HepG2 (cell line): ENCODE measurements around the gene KRTAP12-2.

Experiments used
- AFF4 ChIP-seq: sonication (generic); formaldehyde crosslinking; IDR thresholded peaks from 2 replicates; pipeline ENCODE4 v1.4.0; 2020; ENCODE audit warnings: missing genetic modification reagents
- CTCF ChIP-seq: sonication (generic); formaldehyde crosslinking; IDR thresholded peaks from 2 replicates; pipeline ENCODE4 v1.5.0; 2020; ENCODE audit warnings: mild to moderate bottlenecking, missing genetic modification reagents, moderate library complexity
- POLR2G ChIP-seq: fragments of 200-400 bp; formaldehyde crosslinking; IDR thresholded peaks from 2 replicates; pipeline ENCODE4 v1.6.1; 2018; ENCODE audit warnings: mild to moderate bottlenecking, low read depth, low read length, moderate library complexity
- PRDM15 ChIP-seq: sonication (generic); formaldehyde crosslinking; IDR thresholded peaks from 2 replicates; pipeline ENCODE4 v1.4.0; 2020; ENCODE audit warnings: missing genetic modification reagents
- RAD51 ChIP-seq: fragments of 450-650 bp; IDR thresholded peaks from 2 replicates; pipeline ENCODE4 v1.6.1; 2016; ENCODE audit warnings: borderline replicate concordance
- SP4 ChIP-seq: sonication (generic); formaldehyde crosslinking; IDR thresholded peaks from 2 replicates; pipeline ENCODE4 v1.8.1; 2023; ENCODE audit warnings: mild to moderate bottlenecking, missing genetic modification reagents
- SPEN ChIP-seq: sonication (generic); formaldehyde crosslinking; IDR thresholded peaks from 2 replicates; pipeline ENCODE4 v1.5.1; 2020; ENCODE audit warnings: low read depth, mild to moderate bottlenecking, missing genetic modification reagents
- TEAD3 ChIP-seq: optimal IDR thresholded peaks from 2 replicates; pipeline ENCODE3; 2016; ENCODE audit warnings: borderline replicate concordance
- ZBTB14 ChIP-seq: sonication (generic); formaldehyde crosslinking; IDR thresholded peaks from 2 replicates; pipeline ENCODE4 v1.4.0; 2020; ENCODE audit warnings: missing genetic modification reagents
- ZBTB40 ChIP-seq, 2 experiments: fragments of 450-650 bp in 1 of 2; sonication (generic) in 1 of 2; formaldehyde crosslinking in 1 of 2; IDR thresholded peaks; 2 replicates each; pipeline versions ENCODE4 v1.6.1 to v1.8.0; 2016 to 2022; ENCODE audit warnings: antibody characterized with exemption in 1 of 2, mild to moderate bottlenecking in 1 of 2, missing genetic modification reagents in 1 of 2
- ZBTB7A ChIP-seq: sonication (generic); formaldehyde crosslinking; IDR thresholded peaks from 2 replicates; pipeline ENCODE4 v1.8.0; 2022; ENCODE audit warnings: mild to moderate bottlenecking, missing genetic modification reagents
- ZNF136 ChIP-seq: sonication (generic); formaldehyde crosslinking; IDR thresholded peaks from 2 replicates; pipeline ENCODE4 v1.8.1; 2022; ENCODE audit warnings: low read depth, mild to moderate bottlenecking, moderate library complexity, missing genetic modification reagents

GRCh38 chr21:44667612-44668011, 885 bp upstream of the KRTAP12-2 start:
- no peak for TF ChIP-seq SP4 (CRISPR knock-in tag)
- TF ChIP-seq ZBTB14 (CRISPR knock-in tag), result no peak
- no peak for TF ChIP-seq SPEN (CRISPR knock-in tag)
- TF ChIP-seq CTCF (CRISPR knock-in tag), result no peak
- no peak for TF ChIP-seq AFF4 (CRISPR knock-in tag)
- no peak for TF ChIP-seq ZNF136
- TF ChIP-seq TEAD3 (CRISPR knock-in tag), result no peak
- no peak for TF ChIP-seq ZBTB40 (IDR thresholded peaks at IDR 0.05)
- no peak for TF ChIP-seq ZBTB40 (CRISPR knock-in tag; IDR thresholded peaks at IDR 0.05)
- TF ChIP-seq PRDM15 (CRISPR knock-in tag), result no peak
- peak; percentile 51; the same call in 1 of the 2 replicates for TF ChIP-seq RAD51
- no peak for TF ChIP-seq ZBTB7A
- no peak for TF ChIP-seq POLR2G
